K562 (cell line): Measurements from ENCODE around the gene FGF21. TPM values are rescaled to one million over a fixed set of nuclear protein-coding genes. Genes with fewer than 3 reads are reported as not detected.

ENCODE experiments used
- ATAC-seq: fragments of 200-7000 bp; cut with Tn5 transposase; 3 replicates; pipeline ENCODE4 v1.9.1; 2020; ENCODE audit warnings: moderate library complexity
- BruUV-seq: library from RNA; stranded (reverse); fragments of 400-500 nt; replicated peaks from 2 replicates; lab custom pipeline; 2021; lab: Mats Ljungman, UMichigan
- CTCF ChIA-PET: fragments of 300-600 bp; formaldehyde crosslinking; extraction: SDS; loops from one replicate; lab custom pipeline; 2021; ENCODE audit warnings: low intra/inter-chr PET ratio; lab: Yijun Ruan, JAX
- POLR2A ChIA-PET: fragments of 300-600, 350-650 bp; sonication (Branson Sonifier 250); formaldehyde crosslinking; extraction: SDS; loops from one replicate; lab custom pipeline; 2021; ENCODE audit warnings: antibody characterized with exemption, inconsistent platforms; lab: Yijun Ruan, JAX
- DNase-seq, 4 experiments: peaks; one replicate each; pipeline versions ENCODE4 v3.0.0 to v3.0.0-alpha.2; 2011 to 2018; ENCODE audit warnings: low spot score in 3 of 4, mixed read lengths in 3 of 4; ENCODE audit errors: extremely low read depth in 1 of 4
- FAIRE-seq: peaks from 2 replicates; lab custom pipeline; 2011; peaks lifted over from hg19 to GRCh38; lab: Jason Lieb, UNC
- H2AFZ ChIP-seq: 2 replicates; pipeline ENCODE4 v1.6.0; 2011; ENCODE audit warnings: low read depth, low read length, control low read depth, inconsistent platforms
- H3K27ac ChIP-seq: fragments of 200-600 bp; 3 replicates; pipeline ENCODE4 v1.8.0; 2011; ENCODE audit warnings: low read depth, mild to moderate bottlenecking, control low read depth, inconsistent platforms, low read length, moderate library complexity, mixed read lengths; ENCODE audit errors: extremely low read depth
- H3K27me3 ChIP-seq, 2 experiments: fragments of 300-600 bp in 1 of 2; 2 replicates in 1 of 2; 3 replicates in 1 of 2; pipeline versions ENCODE4 v1.6.0 to v1.8.0; 2011; ENCODE audit warnings: inconsistent platforms in 2 of 2, low read length in 2 of 2, mild to moderate bottlenecking in 1 of 2, mixed read lengths in 1 of 2, moderate library complexity in 1 of 2; ENCODE audit not compliant: control insufficient read depth in 2 of 2, insufficient read depth in 2 of 2
- H3K36me3 ChIP-seq: fragments of 300-600 bp; 3 replicates; pipeline ENCODE4 v1.8.0; 2011; ENCODE audit warnings: mild to moderate bottlenecking, low read length, inconsistent platforms; ENCODE audit not compliant: control insufficient read depth, insufficient read depth
- H3K4me1 ChIP-seq, 2 experiments: fragments of 200-600 bp in 1 of 2; replicated peaks in 1 of 2; 2 replicates in 1 of 2; 3 replicates in 1 of 2; pipeline versions ENCODE4 v1.5.1 to v1.8.0; 2011; ENCODE audit warnings: inconsistent platforms in 2 of 2, low read length in 2 of 2, mild to moderate bottlenecking in 1 of 2, mixed read lengths in 1 of 2, moderate library complexity in 1 of 2; ENCODE audit not compliant: control insufficient read depth in 2 of 2, insufficient read depth in 2 of 2
- H3K4me2 ChIP-seq: 2 replicates; pipeline ENCODE4 v1.6.1; 2011; ENCODE audit warnings: low read length, control low read depth, inconsistent platforms, mixed read lengths; ENCODE audit not compliant: insufficient read depth
- H3K4me3 ChIP-seq: fragments of 200-600 bp; sonication (generic), shearing (Covaris generic); 2 replicates; pipeline ENCODE4 v1.5.1; 2016; ENCODE audit warnings: control low read depth, inconsistent platforms
- H3K79me2 ChIP-seq: fragments of 200-600 bp; 3 replicates; pipeline ENCODE4 v1.8.0; 2011; ENCODE audit warnings: low read length, inconsistent platforms; ENCODE audit not compliant: control insufficient read depth, insufficient read depth
- H3K9ac ChIP-seq, 2 experiments: 2 replicates each; pipeline versions ENCODE4 v1.6.0 to v1.6.1; 2011; ENCODE audit warnings: low read depth in 2 of 2, low read length in 2 of 2, control low read depth in 1 of 2, inconsistent platforms in 1 of 2, mild to moderate bottlenecking in 1 of 2, mixed read lengths in 1 of 2; ENCODE audit not compliant: insufficient read depth in 1 of 2
- H3K9me1 ChIP-seq: one replicate; pipeline ENCODE4 v1.6.0; 2011; ENCODE audit warnings: inconsistent platforms, mild to moderate bottlenecking, low read length, moderate library complexity; ENCODE audit not compliant: control insufficient read depth, insufficient read depth
- H3K9me3 ChIP-seq: replicated peaks from 2 replicates; pipeline ENCODE4 v1.5.1; 2011; ENCODE audit warnings: low read depth, low read length, inconsistent platforms; ENCODE audit not compliant: control insufficient read depth, insufficient read depth
- H4K20me1 ChIP-seq: replicated peaks from 2 replicates; pipeline ENCODE4 v1.6.1; 2011; ENCODE audit warnings: low read length, inconsistent platforms, mixed read lengths; ENCODE audit not compliant: control insufficient read depth, insufficient read depth
- BRD9 ChIP-seq: fragments of 450-650 bp; IDR thresholded peaks from 2 replicates; pipeline ENCODE4 v1.6.1; 2018; ENCODE audit warnings: low read depth; ENCODE audit not compliant: partially characterized antibody
- CXXC5 ChIP-seq: fragments of 250-450 bp; sonication (Bioruptor Pico); IDR thresholded peaks from 2 replicates; pipeline ENCODE4 v1.8.0; 2022; ENCODE audit warnings: inconsistent platforms, mild to moderate bottlenecking, moderate library complexity
- MTA1 ChIP-seq: fragments of 450-650 bp; IDR thresholded peaks from 2 replicates; pipeline ENCODE4 v1.6.1; 2017; ENCODE audit warnings: borderline replicate concordance
- NCOA6 ChIP-seq: fragments of 450-650 bp; IDR thresholded peaks from 2 replicates; pipeline ENCODE4 v1.6.1; 2017; ENCODE audit warnings: mild to moderate bottlenecking
- NFIC ChIP-seq: fragments of 450-650 bp; IDR thresholded peaks from 2 replicates; pipeline ENCODE4 v1.6.1; 2017; ENCODE audit warnings: mild to moderate bottlenecking, inconsistent platforms
- NUFIP1 ChIP-seq: fragments of 450-650 bp; IDR thresholded peaks from 2 replicates; pipeline ENCODE4 v1.6.1; 2018; ENCODE audit not compliant: partially characterized antibody
- RBBP5 ChIP-seq: fragments of 200-600 bp; sonication (generic); IDR thresholded peaks from 2 replicates; pipeline ENCODE4 v1.6.1; 2012; ENCODE audit warnings: borderline replicate concordance, mild to moderate bottlenecking, low read length, control low read depth, inconsistent platforms; ENCODE audit not compliant: insufficient read depth, poor library complexity, severe bottlenecking
- RBM17 ChIP-seq: fragments of 200-400 bp; formaldehyde crosslinking; IDR thresholded peaks from 2 replicates; pipeline ENCODE4 v1.6.1; 2017; ENCODE audit warnings: low read depth, mild to moderate bottlenecking, low read length, borderline replicate concordance
- SMAD4 ChIP-seq: fragments of 250-450 bp; sonication (Bioruptor Pico); conservative IDR thresholded peaks from 2 replicates; pipeline ENCODE4 v1.8.0; 2021; ENCODE audit warnings: inconsistent platforms, mild to moderate bottlenecking, moderate library complexity
- SMC3 ChIP-seq: conservative IDR thresholded peaks from 2 replicates; pipeline ENCODE4 v1.6.1; 2011; ENCODE audit warnings: low read depth, low read length, improper control_type of control experiment; ENCODE audit not compliant: insufficient read depth
- SNIP1 ChIP-seq: fragments of 450-650 bp; IDR thresholded peaks from 2 replicates; pipeline ENCODE4 v1.7.1; 2017; ENCODE audit warnings: low read depth, mild to moderate bottlenecking
- ZNF146 ChIP-seq: IDR thresholded peaks from one replicate; pipeline ENCODE4 v1.6.1; 2018; ENCODE audit warnings: missing compliant biosample characterization; ENCODE audit not compliant: unreplicated experiment
- ZNF224 ChIP-seq: sonication (generic); formaldehyde crosslinking; IDR thresholded peaks from 2 replicates; pipeline ENCODE4 v1.8.0; 2022; ENCODE audit warnings: mild to moderate bottlenecking, missing genetic modification reagents
- WGBS: fragments of 100-300 bp; shearing (Covaris generic); methylation state at CpG from one replicate; pipeline ENCODE4 v1.1.6; 2016; ENCODE audit warnings: low coverage, mixed read lengths; ENCODE audit not compliant: insufficient coverage; ENCODE audit errors: missing lambda C conversion rate; 5-methylcytosine and 5-hydroxymethylcytosine counted together
- in situ Hi-C: fragments of 300-500 bp; cut with MboI; formaldehyde crosslinking; loops from 4 replicates; pipeline ENCODE4 v1.15.0; 2018; ENCODE audit warnings: inconsistent platforms, mixed read lengths
- intact Hi-C: fragments of 100-400 bp; cut with micrococcal nuclease; formaldehyde crosslinking; loops from 2 replicates; pipeline ENCODE4 v1.14.2; 2022
- polyA plus RNA-seq, 8 experiments: library from polyadenylated mRNA; depleted of rRNA in 4 of 8; stranded (reverse) in 5 of 8; unstranded in 3 of 8; fragments of >200 nt; fragmentation: Nextera tagmentation in 2 of 8; fragmentation: Illumina TruSeq in 1 of 8; extraction: Ambion mirVana in 2 of 8; extraction: Trizol in 1 of 8; gene quantifications; 2 replicates each; pipeline versions ENCODE4 v1.2.1 to v1.2.3, GENCODE V29; 2011 to 2014; ENCODE audit warnings: inconsistent platforms in 1 of 8, missing spikeins in 1 of 8
- total RNA-seq, 7 experiments: library from RNA; depleted of rRNA in 6 of 7; stranded (reverse); fragments of >200 nt in 6 of 7; fragmentation: Illumina TruSeq in 2 of 7; extraction: Trizol in 2 of 7; gene quantifications; 2 replicates each; pipeline versions ENCODE4 v1.2.1 to v1.2.3, GENCODE V29; 2011 to 2021; ENCODE audit warnings: low replicate concordance in 1 of 7

The FGF21 gene
- total and polyA plus RNA-seq, 9 of the 15 experiments (the other 6 are each of a cell fraction or from before 2014, with no cell fraction given) = 0.04 to 0.77 (median 0.09) TPM; not detected in 6

GRCh38 chr19:48768994-48769713 lies 13.8 kb downstream of the FGF21 start (continued):
- TF ChIP-seq SMC3 (no peak), NFIC (no peak)

- Histone ChIP-seq H3K4me1 (peaks cover 5 to 25% of the 10 kb centered on the region in 2 experiments; a peak in 4 of 5 replicates), H3K4me2 (no peak overlapping the region), H3K36me3 (no peaks in the 10 kb centered on the region), H4K20me1 (no peaks in the 10 kb centered on the region), H3K27me3 (no peaks in the 10 kb centered on the region), H3K27ac (no peak overlapping the region)
- DNase-seq = no peak
- no TSS peak for BruUV-seq
- POLR2A ChIA-PET = interaction anchor here (0.8 to 1.8 kb wide), 3 partner anchors 9 to 10 kb away, joined by 3 to 6 read pairs (median 3); no protein-coding TSS in a partner anchor
- TF ChIP-seq ZNF146 (CRISPR knock-in tag) = no peak
- no peak for TF ChIP-seq RBBP5
- no peak for TF ChIP-seq NCOA6
- no peak for TF ChIP-seq RBM17
- no peak for TF ChIP-seq SMAD4 (CRISPR knock-in tag)
- TF ChIP-seq ZNF224 = no peak
- TF ChIP-seq MTA1 = no peak
- no peak for TF ChIP-seq CXXC5
- TF ChIP-seq SNIP1 = no peak
- no peak for TF ChIP-seq NUFIP1
- no peak for TF ChIP-seq BRD9
- TF ChIP-seq, all 486 proteins: peak for 0
- H3K79me2 ChIP-seq = no peaks in the 10 kb centered on the region
- H2AFZ ChIP-seq = no peak overlapping the region
- 61% methylated on average over 5 of the region's 7 CpGs for WGBS
- H3K4me3 ChIP-seq = no peak overlapping the region
- CTCF ChIA-PET = no interaction called here
- ATAC-seq = no peak
- no peak for FAIRE-seq
- in situ Hi-C loops (no loop called here), intact Hi-C loops (no loop called here)
- no peak overlapping the region for H3K9ac ChIP-seq
- no peaks in the 10 kb centered on the region for H3K9me3 ChIP-seq
- H3K9me1 ChIP-seq = no peaks in the 10 kb centered on the region
These were observed 14.9 kb downstream of the FGF21 start for GRCh38 chr19:48770266-48770665.
